HG02678 (cell line): ENCODE data around the gene RIPK3.
"Not testable (repeated sequence)": the region's sequence is repeated elsewhere in the genome, so short reads cannot be mapped to it uniquely, and the experiment has no call there.

ENCODE experiments used
- ATAC-seq: cut with Tn5 transposase; IDR thresholded peaks from one replicate; pipeline ENCODE4 v1.9.1; 2021; ENCODE audit warnings: mild to moderate bottlenecking, moderate library complexity; ENCODE audit not compliant: unreplicated experiment

RIPK3 gene

GRCh38 chr14:24369907-24370687, 30.3 kb upstream of the RIPK3 start:
- ATAC-seq: no peak

- no peak for ATAC-seq
Measured at GRCh38 chr14:24369463-24369862, 29.7 kb upstream of the RIPK3 start.

GRCh38 chr14:24368562-24369252, 28.9 kb upstream of the RIPK3 start:
- ATAC-seq: no peak

- no peak for ATAC-seq
Measured at GRCh38 chr14:24368212-24368561, 28.4 kb upstream of the RIPK3 start.

GRCh38 chr14:24367514-24368211, 27.9 kb upstream of the RIPK3 start, which contains the start of gene NFATC4:
Gene NFATC4, plus strand, starts transcription at chr14:24368184. Its CDS starts 157 bp downstream, at chr14:24368341.
- ATAC-seq: peak; percentile 22

- peak; percentile 66 for ATAC-seq
Measured at GRCh38 chr14:24366721-24367513, 27.1 kb upstream of the RIPK3 start.

GRCh38 chr14:24366413-24366720, 26.6 kb upstream of the RIPK3 start:
- no peak for ATAC-seq

- peak; percentile 36 for ATAC-seq
Measured at GRCh38 chr14:24365600-24366412, 26.0 kb upstream of the RIPK3 start.

GRCh38 chr14:24364841-24365240, 25.1 kb upstream of the RIPK3 start:
- ATAC-seq: no peak

GRCh38 chr14:24363401-24363800, 23.6 kb upstream of the RIPK3 start:
- ATAC-seq: no peak

- ATAC-seq: no peak
Measured at GRCh38 chr14:24362241-24362960, 22.6 kb upstream of the RIPK3 start.

- no peak for ATAC-seq
Measured at GRCh38 chr14:24361326-24361725, 21.5 kb upstream of the RIPK3 start.

- no peak for ATAC-seq
Measured at GRCh38 chr14:24360281-24360680, 20.5 kb upstream of the RIPK3 start.

- ATAC-seq: no peak
Measured at GRCh38 chr14:24356208-24356607, 16.4 kb upstream of the RIPK3 start.

GRCh38 chr14:24355009-24355408, 15.2 kb upstream of the RIPK3 start:
- ATAC-seq: no peak

GRCh38 chr14:24354482-24354825, 14.7 kb upstream of the RIPK3 start:
- ATAC-seq: not testable (repeated sequence)

- ATAC-seq: no peak
Measured at GRCh38 chr14:24353559-24354481, 14.0 kb upstream of the RIPK3 start.

GRCh38 chr14:24351517-24351916, 11.7 kb upstream of the RIPK3 start:
- no peak for ATAC-seq

- ATAC-seq: no peak
Measured at GRCh38 chr14:24349742-24350141, 10.0 kb upstream of the RIPK3 start.
